GM23248 (cell line): Measurements from ENCODE around the gene DUSP9.

Experiments
- EZH2 ChIP-seq: fragments of 200-600 bp; sonication (generic); IDR thresholded peaks from 2 replicates; pipeline ENCODE4 v1.6.1; 2018; ENCODE audit warnings: antibody characterized with exemption, mild to moderate bottlenecking; ENCODE audit not compliant: insufficient read depth, poor library complexity, severe bottlenecking
- EZH2phosphoT487 ChIP-seq: fragments of 200-600 bp; sonication (generic); IDR thresholded peaks from 2 replicates; pipeline ENCODE4 v1.6.1; 2018; ENCODE audit warnings: antibody characterized with exemption, moderate library complexity, mild to moderate bottlenecking, low read depth; ENCODE audit not compliant: insufficient read depth

DNA sequence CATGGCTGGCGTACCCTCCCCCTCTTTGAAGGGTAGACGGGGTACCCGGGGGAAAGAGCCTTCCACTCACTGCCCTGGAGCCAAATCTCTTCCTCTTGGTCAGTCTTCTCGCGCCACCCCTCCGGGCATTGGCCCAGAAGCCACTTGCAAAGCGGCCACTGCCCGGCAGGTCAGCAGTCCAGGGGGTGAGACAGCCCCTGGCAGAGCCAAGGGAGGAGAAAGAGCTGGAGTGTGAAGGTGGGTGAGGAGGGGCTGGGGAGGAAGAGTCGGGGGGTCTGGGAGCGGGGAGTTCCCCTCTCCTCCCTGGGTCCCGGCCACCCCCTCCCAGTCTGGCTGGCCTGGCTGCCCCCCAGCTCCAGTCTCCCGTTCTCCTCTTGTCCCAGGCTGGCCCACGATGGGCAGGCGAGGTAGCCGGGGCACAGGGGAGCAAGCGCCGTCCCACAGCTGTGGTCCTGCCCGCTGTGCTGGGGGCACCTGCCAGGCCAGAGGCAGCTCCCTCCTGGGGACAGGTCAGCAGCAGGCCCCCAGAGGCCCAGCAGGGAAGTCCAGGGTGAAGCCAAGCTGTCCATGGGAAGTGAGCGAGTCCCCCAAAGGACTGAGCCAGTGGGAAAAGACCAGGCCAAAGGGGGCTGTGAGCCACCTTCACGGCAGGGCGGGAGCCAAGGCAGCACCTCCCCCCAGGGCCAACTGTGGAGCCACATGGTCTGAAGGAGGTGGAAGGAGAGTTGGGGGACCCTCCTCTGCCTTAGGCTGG is 21.6 kb upstream of the DUSP9 start:
- no peak for TF ChIP-seq EZH2phosphoT487
- TF ChIP-seq EZH2, result no peak
